Activated CD4-positive, alpha-beta T cell treated with anti-CD3 and anti-CD28 coated beads, Interleukin-2, amount 10 ng/mL, durations not matched to agents 24 days and 14 days (primary cell): ENCODE measurements around the gene CPLANE2. TPM values are rescaled to one million over a fixed set of nuclear protein-coding genes. Genes with fewer than 3 reads are reported as not detected.

Source experiments
- DNase-seq: peaks from one replicate; pipeline ENCODE4 v3.0.0; 2022
- H3K27ac Mint-ChIP-seq: one replicate; pipeline ENCODE4 v1.8.0; 2022; ENCODE audit warnings: mild to moderate bottlenecking, mixed read lengths
- H3K27me3 Mint-ChIP-seq: one replicate; pipeline ENCODE4 v1.8.0; 2022; ENCODE audit warnings: mixed read lengths
- H3K36me3 Mint-ChIP-seq: one replicate; pipeline ENCODE4 v1.8.0; 2022; ENCODE audit warnings: low read depth, mild to moderate bottlenecking, mixed read lengths
- H3K4me1 Mint-ChIP-seq: one replicate; pipeline ENCODE4 v1.8.0; 2021; ENCODE audit warnings: mixed read lengths
- H3K4me3 Mint-ChIP-seq: one replicate; pipeline ENCODE4 v1.8.0; 2022; ENCODE audit warnings: mild to moderate bottlenecking, moderate library complexity, mixed read lengths
- H3K9me3 Mint-ChIP-seq: one replicate; pipeline ENCODE4 v1.8.0; 2021; ENCODE audit warnings: mixed read lengths
- intact Hi-C: fragments of 100-400 bp; cut with micrococcal nuclease; formaldehyde crosslinking; loops from one replicate; pipeline ENCODE4 v1.15.1; 2023
- total RNA-seq: library from RNA; stranded (reverse); gene quantifications from 2 replicates; pipeline ENCODE4 v1.2.3, GENCODE V29; 2022

CPLANE2 gene
- total RNA-seq, 1 donor from 2014 or later = 4.8 TPM

DNA sequence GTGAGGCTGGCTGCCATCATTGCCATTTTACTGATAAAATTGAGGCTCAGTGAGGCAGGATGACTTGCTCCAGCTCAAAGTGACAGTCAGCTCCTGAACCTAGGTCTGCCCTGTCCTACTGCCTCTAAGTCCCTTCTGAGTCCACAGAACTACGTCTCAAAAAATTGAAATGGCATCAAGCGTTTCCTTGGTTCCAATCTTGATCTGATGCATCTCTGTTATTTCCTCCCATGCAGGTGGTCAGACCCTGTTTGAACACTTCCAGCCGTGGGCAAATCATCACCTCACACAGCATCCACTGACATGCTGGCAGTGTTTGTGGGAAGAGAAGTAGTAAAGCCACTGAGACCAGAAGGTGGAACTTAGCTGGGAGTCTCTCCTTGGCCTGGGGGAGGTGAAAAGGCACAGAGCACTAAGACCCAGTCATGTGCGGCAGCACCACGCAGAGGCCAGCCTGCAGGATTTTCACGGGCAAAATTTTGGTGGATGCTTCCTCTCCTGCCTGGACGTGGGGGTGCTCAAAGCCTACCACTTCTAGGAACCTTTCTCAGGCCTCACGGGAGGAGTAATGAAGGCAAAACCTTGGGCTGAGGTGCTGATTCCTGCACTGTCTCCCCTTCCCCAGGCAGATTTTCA lies 7.8 kb upstream of the CPLANE2 start:
- H3K9me3 Mint-ChIP-seq = no peaks in the 10 kb centered on the region
- no peak overlapping the region for H3K4me3 Mint-ChIP-seq
- DNase-seq = no peak
- H3K4me1 Mint-ChIP-seq = peaks cover 13% of the 10 kb centered on the region
- peaks cover 13% of the 10 kb centered on the region for H3K36me3 Mint-ChIP-seq
- intact Hi-C loops = loop anchor here (1.0 to 2.0 kb wide), 3 partner anchors 38 to 165 kb away; no protein-coding TSS in a partner anchor
- H3K27ac Mint-ChIP-seq = no peak overlapping the region
- no peaks in the 10 kb centered on the region for H3K27me3 Mint-ChIP-seq

DNA sequence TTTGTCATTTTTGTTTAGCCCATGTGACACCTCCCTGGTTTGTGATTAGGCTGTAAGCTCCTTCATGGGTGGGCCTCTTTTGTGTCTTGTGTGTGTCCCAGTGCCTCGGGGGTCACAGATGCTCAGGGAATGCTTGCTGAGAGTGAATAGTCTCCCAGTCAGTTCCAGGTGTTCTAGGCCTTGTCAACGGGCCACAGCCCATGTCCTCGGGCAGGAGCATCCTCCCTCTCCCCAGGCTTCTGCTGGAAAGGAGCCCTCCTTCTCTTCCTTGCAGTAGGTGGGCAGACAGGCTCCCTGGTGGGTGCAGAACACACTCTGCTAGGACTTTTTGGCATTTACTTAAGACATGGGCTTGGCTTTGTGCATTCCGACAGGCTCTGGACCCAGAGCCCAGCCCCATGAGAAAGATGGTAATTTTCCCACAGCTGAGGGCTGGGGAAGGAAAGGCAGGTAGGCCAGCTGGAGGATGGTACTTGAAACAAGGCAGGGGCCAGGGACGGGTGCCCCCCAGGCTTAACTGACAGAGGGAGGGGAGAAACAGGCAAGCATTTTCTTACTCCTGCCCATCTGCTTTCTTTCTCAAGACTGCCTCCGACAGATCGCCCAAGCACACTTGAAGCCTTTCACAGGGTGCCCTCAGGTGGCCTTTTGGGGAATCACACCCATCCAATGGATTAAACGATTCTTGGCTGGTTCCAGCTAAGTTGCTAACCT lies 7.1 kb upstream of the CPLANE2 start:
- Mint-ChIP-seq H3K9me3 (no peaks in the 10 kb centered on the region), H3K27ac (no peak overlapping the region), H3K4me3 (no peak overlapping the region), H3K27me3 (no peaks in the 10 kb centered on the region), H3K36me3 (peaks cover 9% of the 10 kb centered on the region), H3K4me1 (peaks cover 8% of the 10 kb centered on the region)
- intact Hi-C loops = loop anchor here (1.0 to 2.0 kb wide), 3 partner anchors 38 to 165 kb away; no protein-coding TSS in a partner anchor
- peak; percentile 93 for DNase-seq

DNA sequence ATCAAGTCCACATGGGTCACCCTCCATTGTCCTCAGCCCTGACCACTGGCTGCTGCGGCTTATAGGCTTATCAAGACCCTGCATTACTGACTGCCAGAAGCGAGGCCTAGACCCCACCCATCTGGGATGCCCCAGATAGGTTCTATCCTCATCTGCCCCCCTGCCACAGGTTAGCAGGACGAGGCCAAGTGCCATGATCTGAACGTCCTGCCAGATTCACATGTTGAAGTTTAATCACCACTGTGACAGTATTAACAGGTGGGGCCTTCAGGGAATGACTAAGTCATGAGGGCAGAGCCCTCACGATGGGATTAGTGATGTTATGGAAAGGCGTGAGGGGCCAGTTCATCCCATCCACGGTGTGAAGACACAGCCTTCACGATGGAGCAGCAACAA lies 6.2 kb upstream of the CPLANE2 start:
- Mint-ChIP-seq H3K27me3 (no peaks in the 10 kb centered on the region), H3K9me3 (no peaks in the 10 kb centered on the region), H3K36me3 (peaks cover 8% of the 10 kb centered on the region), H3K27ac (no peak overlapping the region), H3K4me3 (no peak overlapping the region), H3K4me1 (peaks cover 7% of the 10 kb centered on the region)
- DNase-seq = no peak
- intact Hi-C loops = no loop called here

DNA sequence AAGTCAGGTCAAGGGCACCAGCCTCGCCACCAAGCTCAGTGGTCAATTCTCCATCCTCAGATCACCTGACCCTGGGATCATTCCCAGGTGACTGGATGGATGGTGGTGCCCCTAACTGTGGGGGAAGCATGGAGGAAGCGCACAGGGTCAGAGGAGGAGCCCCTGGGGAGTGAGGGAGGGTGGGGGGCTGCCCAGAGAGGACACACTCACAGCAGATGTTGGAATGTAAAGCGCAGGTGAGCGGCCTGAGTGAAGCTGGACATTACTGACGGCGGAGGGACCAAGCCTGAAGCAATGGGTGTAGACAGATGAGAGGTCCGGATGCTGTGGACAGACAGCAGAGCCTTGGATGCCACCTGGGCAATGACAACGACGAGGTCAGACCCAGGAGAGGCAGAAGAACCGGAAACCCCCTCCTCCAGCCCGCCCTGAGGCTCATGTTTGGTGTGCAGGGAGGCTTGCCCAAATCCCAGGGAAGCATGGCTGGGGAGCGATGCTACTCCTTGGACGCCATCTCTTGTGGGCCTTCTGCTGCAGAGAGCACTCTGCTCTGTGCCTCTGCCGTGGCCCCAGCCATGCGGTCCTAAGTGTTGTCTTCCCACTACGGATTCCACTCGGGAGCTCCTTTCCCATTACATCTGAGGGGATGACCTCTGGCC lies 5.7 kb upstream of the CPLANE2 start:
- intact Hi-C loops = no loop called here
- Mint-ChIP-seq H3K36me3 (peaks cover 8% of the 10 kb centered on the region), H3K9me3 (no peaks in the 10 kb centered on the region), H3K4me1 (peaks cover 9% of the 10 kb centered on the region), H3K4me3 (no peak overlapping the region), H3K27ac (no peak overlapping the region), H3K27me3 (no peaks in the 10 kb centered on the region)
- DNase-seq = no peak

DNA sequence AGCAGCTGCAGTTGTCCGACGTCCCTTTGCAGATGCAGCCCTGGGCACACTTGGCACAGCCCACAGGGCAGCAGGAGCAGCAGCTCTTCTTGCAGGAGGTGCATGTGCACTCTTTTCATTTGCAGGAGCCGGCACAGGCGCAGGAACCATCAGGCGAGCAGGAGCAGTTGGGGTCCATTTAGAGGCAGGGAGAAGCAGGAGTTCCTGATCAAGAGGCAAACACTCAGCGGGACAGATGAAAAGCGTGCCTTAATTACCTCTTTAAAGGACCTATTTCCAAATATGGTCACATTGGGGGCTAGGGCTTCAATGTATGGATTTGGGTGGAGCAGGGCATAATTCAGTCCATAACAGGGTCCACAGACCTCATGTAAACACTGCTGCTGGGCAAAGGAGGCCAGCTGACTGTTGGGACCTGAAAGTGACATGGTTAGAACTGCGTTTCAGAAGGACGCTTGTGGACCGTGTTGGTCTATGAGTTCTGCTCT lies 4.3 kb upstream of the CPLANE2 start:
- peaks cover 2% of the 10 kb centered on the region for H3K36me3 Mint-ChIP-seq
- H3K27ac Mint-ChIP-seq = no peak overlapping the region
- H3K9me3 Mint-ChIP-seq = no peaks in the 10 kb centered on the region
- intact Hi-C loops = no loop called here
- DNase-seq = no peak
- H3K4me3 Mint-ChIP-seq = no peak overlapping the region
- no peaks in the 10 kb centered on the region for H3K27me3 Mint-ChIP-seq
- peaks cover 17% of the 10 kb centered on the region for H3K4me1 Mint-ChIP-seq

DNA sequence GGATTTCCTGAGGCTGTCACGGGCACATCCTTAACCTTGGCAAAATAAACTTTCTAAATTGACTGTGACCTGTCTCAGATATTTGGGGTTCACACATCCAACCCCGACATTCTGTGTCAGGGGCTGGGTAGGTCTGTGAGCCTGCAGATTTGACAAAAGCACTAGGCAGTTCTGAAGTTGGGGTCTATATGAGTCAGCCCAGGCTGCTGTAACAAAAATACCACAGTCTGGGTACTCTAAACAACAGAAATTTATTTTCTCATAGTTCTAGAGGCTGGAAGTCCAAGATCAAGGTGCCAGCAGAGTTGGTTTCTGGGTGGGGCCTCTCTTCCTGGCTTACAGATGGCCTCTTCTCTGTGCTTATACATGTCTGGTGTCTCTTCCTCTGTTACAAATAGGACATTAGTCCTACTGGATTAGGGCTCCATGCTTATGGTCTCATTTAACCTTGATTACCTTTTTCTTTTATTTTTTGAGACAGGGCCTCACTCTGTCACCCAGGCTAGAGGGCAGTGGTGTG lies 3.0 kb upstream of the CPLANE2 start:
- Mint-ChIP-seq H3K27me3 (no peaks in the 10 kb centered on the region), H3K4me3 (no peak overlapping the region), H3K27ac (peak overlapping the region; percentile 29), H3K4me1 (peaks cover 23% of the 10 kb centered on the region), H3K36me3 (no peaks in the 10 kb centered on the region), H3K9me3 (no peaks in the 10 kb centered on the region)
- DNase-seq = no peak
- intact Hi-C loops = loop anchor here (5.0 kb wide), 1 partner anchor 393 kb away; the partner anchor contains the start of gene SPEN

DNA sequence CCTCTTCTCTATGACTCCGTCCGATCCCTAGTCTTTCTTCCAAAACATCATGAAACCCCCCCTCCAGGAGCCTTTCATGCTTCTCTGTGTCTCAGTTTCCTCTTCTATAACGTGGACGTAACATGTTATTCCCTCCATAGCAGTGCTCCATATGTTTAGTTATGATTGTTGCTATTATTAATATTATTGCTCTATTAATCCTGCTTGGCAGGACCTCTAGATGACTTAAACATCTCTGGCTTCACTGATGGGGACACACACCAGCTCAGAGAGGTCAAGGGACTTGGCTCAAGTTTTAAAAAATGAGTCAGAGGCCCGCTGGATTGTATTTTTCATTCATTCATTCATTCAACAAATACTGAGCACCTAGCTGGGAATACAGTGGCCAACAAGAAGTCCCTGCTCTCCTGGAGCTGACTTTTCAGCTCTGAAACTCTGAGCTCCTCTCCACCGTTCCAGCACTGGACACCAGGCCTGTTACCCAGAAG lies 404 bp upstream of the CPLANE2 start:
- no peaks in the 10 kb centered on the region for H3K27me3 Mint-ChIP-seq
- H3K4me1 Mint-ChIP-seq = peaks cover 20% of the 10 kb centered on the region
- no peaks in the 10 kb centered on the region for H3K36me3 Mint-ChIP-seq
- H3K4me3 Mint-ChIP-seq = peak overlapping the region; percentile 91
- intact Hi-C loops = loop anchor here (1.0 to 5.0 kb wide), 4 partner anchors 20 to 390 kb away; partner anchors contain the start of genes SPEN and SZRD1
- H3K27ac Mint-ChIP-seq = peak overlapping the region; percentile 92
- DNase-seq = no peak
- no peaks in the 10 kb centered on the region for H3K9me3 Mint-ChIP-seq

DNA sequence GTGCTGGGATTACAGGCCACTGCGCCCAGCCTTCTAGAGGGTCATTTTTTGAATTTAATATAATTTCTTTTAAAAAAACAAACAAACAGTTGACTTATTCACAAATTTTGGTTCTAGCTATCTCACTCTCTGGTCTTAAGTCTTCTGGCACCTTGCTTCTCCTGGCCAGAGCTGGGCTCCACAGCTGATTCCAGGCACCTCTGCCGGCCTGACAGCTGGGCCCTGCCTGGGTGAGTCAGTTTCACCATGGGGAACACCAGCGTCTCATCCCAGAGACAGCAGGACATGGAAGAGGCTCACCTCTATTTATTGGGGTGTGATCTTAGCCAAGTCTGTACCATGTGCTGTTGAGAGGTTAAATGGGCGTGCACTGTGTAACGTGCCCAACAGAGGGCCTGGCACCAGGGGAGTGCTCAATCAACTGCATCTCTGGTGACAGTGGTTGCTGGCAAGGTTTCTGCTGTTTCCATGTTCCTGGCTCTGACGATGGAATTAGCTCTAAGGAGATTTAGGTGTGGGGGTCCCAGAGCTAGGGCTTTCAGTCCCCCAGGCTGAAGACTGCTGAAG lies 956 bp downstream of the CPLANE2 start:
- H3K4me1 Mint-ChIP-seq = peaks cover 20% of the 10 kb centered on the region
- intact Hi-C loops = loop anchor here (2.0 to 5.0 kb wide), 2 partner anchors 131 to 389 kb away; partner anchors contain the start of genes SPEN and SZRD1
- peak overlapping the region; percentile 92 for H3K27ac Mint-ChIP-seq
- no peaks in the 10 kb centered on the region for H3K27me3 Mint-ChIP-seq
- DNase-seq = peak; percentile 76
- peak overlapping the region; percentile 91 for H3K4me3 Mint-ChIP-seq
- H3K9me3 Mint-ChIP-seq = no peaks in the 10 kb centered on the region
- no peaks in the 10 kb centered on the region for H3K36me3 Mint-ChIP-seq

DNA sequence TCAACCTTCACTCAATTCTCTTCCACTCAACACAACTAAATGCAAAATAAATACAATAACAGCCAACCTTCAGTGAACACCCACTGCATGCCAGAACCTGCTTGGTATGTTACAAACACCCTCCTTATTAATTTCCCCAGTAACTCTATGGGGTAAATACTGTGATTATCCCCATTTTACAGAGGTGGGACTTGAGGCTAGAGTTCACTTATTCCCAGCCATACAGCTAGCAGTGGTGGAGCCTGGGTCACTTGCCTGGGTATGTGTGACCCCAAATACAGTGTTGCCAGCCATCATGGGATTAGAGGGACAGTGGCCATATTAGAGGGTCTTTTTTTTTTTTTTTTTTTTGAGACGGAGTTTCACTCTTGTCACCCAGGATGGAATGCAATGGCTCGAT lies 1.6 kb downstream of the CPLANE2 start:
- Mint-ChIP-seq H3K9me3 (no peaks in the 10 kb centered on the region), H3K4me1 (peaks cover 20% of the 10 kb centered on the region), H3K36me3 (no peaks in the 10 kb centered on the region), H3K27me3 (no peaks in the 10 kb centered on the region), H3K27ac (no peak overlapping the region), H3K4me3 (no peak overlapping the region)
- intact Hi-C loops = loop anchor here (5.0 kb wide), 1 partner anchor 388 kb away; the partner anchor contains the start of gene SPEN
- DNase-seq = no peak

DNA sequence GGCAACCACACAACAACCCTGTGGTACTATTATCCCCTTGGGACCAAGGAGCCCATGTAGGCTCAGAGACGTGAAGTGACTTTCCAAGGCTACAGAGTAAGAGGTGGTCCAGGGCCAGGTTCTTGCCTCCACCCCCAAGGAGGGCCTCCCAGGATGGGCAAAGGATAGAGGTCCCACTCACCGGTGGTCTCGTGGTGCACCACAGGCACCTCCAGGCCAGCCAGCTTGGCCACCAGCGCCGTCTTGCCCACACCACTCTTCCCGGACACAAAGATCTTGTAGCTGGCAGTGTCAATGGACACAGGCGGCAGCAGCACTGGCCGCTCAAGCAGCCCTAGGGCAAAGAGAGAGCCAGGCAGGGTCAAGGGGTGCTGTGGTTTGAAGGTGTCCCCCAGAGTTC lies 3.6 kb downstream of the CPLANE2 start:
- intact Hi-C loops = no loop called here
- no peaks in the 10 kb centered on the region for H3K9me3 Mint-ChIP-seq

DNA sequence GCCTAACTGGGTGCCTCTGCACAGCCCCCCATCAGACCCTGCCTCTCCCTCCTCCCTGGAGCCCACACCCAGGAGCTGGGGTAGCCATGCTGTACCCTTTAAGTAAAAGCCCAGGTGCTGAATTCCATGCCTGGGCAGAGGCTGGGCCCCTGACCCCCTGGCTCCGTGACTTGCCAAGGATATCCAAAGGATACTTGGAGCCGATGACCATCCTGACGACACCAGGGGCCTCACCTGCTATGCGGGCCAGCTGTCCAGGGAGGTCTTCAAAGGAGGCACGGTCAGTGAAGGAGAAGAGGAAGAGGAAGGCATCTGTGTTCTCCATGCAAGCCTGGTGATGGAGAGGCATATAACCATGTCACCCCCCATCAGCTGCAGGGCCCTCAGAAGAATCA lies 4.7 kb downstream of the CPLANE2 start:
- H3K27ac Mint-ChIP-seq = no peak overlapping the region
- peaks cover 14% of the 10 kb centered on the region for H3K4me1 Mint-ChIP-seq
- peaks cover 19% of the 10 kb centered on the region for H3K27me3 Mint-ChIP-seq
- H3K9me3 Mint-ChIP-seq = peaks cover under 1% of the 10 kb centered on the region
- H3K36me3 Mint-ChIP-seq = peaks cover 3% of the 10 kb centered on the region
- no peak for DNase-seq
- H3K4me3 Mint-ChIP-seq = no peak overlapping the region
- intact Hi-C loops = no loop called here

More for the DNA sequence above, 3.6 kb downstream of the CPLANE2 start:
- Mint-ChIP-seq H3K27ac (no peak overlapping the region), H3K27me3 (peaks cover 8% of the 10 kb centered on the region), H3K4me3 (no peak overlapping the region), H3K36me3 (peaks cover 3% of the 10 kb centered on the region), H3K4me1 (peaks cover 20% of the 10 kb centered on the region)
- no peak for DNase-seq

DNA sequence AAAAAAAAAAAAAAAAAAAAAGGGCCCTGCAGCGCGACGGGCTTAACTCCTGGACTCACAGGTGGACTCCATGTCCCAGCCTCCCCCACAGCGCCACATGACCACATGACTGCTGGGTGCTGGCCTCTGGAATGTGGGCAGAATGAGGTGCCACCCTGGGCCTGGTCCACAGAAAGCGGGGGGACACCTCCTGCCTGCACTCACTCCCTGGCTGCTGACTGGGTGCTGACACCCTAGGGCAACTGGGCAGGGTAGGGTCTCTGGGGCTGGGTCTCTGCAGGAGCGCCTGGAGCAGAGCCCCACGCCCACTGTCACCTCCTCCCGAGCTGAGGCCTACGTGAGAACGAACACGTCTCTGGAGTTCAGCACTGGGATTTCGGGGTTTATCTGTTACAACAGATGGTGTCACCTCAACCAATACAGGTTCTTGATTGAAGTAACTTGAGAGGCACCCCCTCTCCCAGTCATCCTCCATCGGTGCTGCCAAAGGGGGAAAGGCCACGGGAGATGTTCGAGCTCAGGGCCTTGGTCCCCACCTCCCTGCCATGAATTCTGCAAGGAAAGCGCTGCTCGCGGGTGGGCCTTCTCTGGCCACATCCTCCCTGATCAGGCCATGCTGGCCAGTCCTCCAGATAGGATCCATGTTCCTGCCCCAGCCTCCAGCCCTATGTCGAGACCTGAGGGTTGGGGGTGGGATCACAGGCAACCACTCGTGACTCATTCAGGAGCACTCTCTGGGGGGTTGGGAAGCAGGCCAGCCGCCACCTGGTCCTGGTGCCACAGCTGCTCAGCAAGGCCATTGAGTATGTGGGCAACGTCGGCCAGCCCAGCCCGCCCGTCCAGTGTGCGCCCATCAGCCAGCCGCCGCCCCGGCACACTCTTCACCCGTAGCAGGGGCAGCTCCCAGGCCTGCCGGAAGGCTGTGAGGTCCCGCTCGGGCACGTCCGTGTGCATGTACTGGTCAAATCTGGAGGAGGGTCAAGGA lies 5.4 kb downstream of the CPLANE2 start:
- peaks cover 3% of the 10 kb centered on the region for H3K9me3 Mint-ChIP-seq
- DNase-seq = no peak
- peaks cover 12% of the 10 kb centered on the region for H3K4me1 Mint-ChIP-seq
- H3K27ac Mint-ChIP-seq = no peak overlapping the region
- H3K36me3 Mint-ChIP-seq = peaks cover 3% of the 10 kb centered on the region
- no peak overlapping the region for H3K4me3 Mint-ChIP-seq
- intact Hi-C loops = no loop called here
- H3K27me3 Mint-ChIP-seq = peaks cover 23% of the 10 kb centered on the region
